ENCODE measurements around the gene NRG3.
"Not testable (repeated sequence)": the region's sequence is repeated elsewhere in the genome, so short reads cannot be mapped to it uniquely, and the experiment has no call there.

NRG3 gene

DNA sequence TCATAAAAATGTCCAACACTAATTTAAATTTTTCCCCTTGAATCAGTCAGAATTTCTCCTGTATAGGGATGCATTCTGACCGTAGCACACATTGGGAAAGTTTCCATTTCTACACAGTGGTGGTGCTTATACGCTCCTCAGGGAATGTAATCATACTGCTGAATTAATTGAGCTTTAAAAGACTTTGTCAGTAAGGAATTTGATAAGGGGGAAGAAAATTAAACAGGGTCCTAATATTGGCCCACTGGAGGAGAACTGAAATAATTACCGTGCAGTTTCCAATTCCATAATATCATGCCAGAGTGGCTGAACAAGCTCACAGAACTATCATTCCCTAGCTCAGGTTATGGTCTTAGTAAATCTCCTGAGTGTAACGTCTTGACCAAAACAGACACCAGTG lies 1041.9 kb downstream of the NRG3 start:
- DNase-seq (ENCODE audit: low read depth): no peak

DNA sequence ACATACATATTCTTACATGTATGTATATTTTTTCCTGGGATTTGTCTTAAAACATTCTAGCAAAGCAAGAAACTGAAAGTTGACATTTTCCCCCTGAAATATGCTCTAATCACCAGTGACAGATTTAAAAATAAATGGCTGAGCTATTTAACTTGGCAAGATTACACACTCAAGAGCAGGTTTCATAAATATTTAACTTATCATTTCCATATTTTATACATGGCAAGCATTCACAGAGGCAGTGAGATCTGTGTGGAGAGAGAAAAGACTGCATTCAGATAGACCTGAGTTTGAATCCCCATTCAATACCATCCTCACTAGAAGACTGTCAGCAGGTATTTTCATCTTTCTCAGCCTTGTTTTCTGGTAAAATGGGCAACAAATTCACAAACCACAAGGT lies 1043.0 kb downstream of the NRG3 start:
- no peak for DNase-seq (ENCODE audit: low read depth)

DNA sequence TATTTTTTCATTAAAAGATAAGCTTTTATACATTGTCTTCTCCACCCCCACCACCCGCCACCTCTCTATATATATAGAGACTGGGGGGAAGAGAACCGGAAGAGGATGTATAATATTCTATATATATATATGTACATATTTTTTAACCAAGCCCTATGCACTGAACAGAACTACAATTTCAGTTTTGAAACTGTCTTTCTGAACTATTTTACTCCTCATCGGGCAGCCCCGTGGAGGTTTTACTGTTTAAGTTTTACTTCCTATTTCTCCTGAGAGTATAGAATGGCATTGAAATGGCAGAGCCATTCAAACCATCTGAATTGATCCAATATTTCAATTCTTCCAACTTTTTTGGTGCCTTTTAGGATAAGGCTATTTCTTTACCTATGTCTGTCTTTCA lies 1047.1 kb downstream of the NRG3 start:
- no peak for DNase-seq (ENCODE audit: low read depth)

DNA sequence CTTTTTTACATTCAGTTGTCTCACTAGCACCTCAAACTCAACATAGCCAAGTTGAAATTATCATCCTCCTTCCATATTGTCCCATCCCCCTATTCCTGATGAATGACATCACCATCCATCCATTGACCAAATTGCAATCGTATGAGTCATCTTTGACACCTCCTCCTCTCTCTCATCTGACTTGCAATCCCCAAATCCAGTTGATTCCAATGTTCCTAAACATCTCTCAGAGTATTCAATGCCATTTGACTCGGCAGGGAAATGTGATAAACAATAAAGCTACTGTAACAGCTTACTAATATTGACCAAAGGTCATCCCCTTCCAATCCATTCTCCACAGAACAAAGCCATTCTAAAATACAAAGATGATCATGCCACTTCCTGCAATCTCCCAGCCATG lies 1047.8 kb downstream of the NRG3 start:
- no peak for DNase-seq (ENCODE audit: low read depth)

DNA sequence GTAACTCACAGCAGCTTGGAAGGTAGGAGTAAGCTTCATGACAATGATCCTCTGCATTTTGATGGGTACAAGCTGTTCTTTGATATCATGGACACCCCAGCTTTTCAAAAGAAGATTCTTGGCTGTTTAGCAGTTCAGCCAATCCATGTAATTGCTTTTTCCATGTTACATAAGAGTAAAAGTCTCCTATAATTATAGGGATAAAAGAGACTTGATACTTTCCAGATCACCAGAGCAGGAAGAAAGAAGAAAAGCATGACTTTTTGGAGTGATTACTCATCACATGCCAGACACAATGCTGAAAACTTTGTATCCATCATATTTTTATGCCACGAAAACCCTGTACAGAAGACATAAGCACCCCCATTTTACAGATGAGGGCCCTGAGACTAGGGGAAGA lies 1049.7 kb downstream of the NRG3 start:
- DNase-seq (ENCODE audit: low read depth): no peak

DNA sequence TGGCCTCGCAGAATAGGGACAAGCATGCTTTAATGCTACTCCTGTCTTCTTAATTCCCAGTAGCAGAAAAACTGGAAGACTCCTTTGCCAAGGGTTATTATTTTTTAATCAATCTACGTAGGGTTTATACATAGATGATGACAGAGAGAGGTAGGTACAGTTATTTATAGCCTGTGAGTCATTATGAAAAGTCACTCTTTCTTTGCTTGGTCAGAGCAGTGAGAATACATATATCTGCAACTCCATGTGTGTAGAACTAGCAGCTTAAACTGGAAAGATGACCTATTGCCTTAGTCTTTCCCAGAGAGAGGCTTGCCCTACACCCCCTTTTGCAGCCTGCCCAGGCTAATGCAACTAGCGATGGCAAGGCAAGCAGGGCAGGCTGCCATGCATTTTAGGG lies 1050.6 kb downstream of the NRG3 start:
- DNase-seq (ENCODE audit: low read depth): no peak

DNA sequence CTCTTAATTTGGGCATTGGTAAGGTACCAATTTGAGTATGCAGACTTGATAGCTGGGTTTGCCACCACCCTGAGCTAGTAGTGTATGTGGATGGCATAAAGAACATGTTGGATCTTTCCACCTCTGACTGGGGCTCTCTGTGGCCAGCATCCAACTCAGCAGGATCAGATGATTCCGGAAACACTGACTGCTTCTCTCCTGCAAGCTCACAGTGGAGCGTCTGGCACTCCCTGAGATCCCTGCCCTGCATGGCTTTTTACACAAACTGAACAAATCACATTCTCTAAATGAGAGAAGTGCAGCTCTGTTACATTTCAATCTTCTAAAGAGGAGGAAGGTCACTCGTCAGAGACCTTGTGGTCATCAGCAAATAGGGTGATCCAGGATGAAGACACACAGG lies 1057.5 kb downstream of the NRG3 start:
- DNase-seq (ENCODE audit: low read depth): no peak

DNA sequence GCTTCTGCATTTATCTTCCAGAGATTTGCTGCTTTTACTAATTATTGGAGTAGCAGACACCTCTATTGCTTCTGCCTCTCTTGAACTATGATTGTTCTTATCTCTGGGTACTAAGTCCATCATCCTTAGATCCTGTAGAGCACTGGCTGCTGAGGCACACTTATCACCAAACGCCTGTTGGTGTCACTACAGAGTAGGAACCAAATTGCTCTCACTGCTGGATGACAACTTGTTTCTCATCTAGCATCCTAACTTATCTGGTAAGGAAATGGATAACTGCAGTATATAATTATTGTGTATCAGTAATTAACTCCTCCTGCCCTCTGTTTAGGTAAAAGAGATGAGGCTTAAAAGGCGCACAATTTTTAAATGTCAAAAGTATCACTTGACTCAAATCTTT lies 1059.4 kb downstream of the NRG3 start:
- DNase-seq (ENCODE audit: low read depth): no peak

DNA sequence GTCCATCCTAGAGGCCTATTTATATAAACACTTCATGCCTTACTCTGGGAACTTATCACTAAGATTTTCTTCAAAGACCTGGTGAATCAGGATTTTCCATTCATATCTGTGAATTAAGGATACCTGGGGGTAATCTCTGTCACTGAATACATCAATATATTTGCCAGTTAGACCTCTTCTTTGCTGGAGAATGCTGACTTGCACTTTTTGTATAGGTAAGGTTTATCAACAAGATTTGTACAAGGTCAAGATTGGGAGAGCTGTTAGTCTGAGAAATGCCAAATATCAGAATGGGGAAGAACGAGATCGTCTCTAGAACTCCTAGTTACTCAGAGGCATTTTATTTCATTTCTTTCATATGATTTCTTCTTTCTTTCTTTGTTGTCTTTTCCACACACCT lies 1060.0 kb downstream of the NRG3 start:
- DNase-seq (ENCODE audit: low read depth): no peak

DNA sequence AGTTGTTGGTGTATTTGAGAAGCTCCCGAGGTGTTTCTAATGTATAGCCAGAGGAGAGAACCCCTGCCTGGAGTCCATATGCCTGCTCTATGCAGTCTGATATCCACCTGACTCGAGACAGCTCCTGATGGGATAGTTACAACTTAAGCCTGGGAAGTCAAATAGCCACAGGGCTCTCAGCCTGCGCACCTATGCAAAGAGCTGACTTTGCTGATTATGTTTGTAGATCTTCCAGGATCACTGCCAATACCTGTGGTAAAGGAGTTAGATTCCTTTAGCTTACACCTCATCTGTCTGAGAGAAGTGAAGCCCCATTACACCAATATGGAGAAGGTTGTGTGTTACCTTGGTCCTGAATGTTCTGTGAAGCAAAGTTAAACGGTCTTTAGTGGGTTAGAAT lies 1063.3 kb downstream of the NRG3 start:
- DNase-seq (ENCODE audit: low read depth): no peak

DNA sequence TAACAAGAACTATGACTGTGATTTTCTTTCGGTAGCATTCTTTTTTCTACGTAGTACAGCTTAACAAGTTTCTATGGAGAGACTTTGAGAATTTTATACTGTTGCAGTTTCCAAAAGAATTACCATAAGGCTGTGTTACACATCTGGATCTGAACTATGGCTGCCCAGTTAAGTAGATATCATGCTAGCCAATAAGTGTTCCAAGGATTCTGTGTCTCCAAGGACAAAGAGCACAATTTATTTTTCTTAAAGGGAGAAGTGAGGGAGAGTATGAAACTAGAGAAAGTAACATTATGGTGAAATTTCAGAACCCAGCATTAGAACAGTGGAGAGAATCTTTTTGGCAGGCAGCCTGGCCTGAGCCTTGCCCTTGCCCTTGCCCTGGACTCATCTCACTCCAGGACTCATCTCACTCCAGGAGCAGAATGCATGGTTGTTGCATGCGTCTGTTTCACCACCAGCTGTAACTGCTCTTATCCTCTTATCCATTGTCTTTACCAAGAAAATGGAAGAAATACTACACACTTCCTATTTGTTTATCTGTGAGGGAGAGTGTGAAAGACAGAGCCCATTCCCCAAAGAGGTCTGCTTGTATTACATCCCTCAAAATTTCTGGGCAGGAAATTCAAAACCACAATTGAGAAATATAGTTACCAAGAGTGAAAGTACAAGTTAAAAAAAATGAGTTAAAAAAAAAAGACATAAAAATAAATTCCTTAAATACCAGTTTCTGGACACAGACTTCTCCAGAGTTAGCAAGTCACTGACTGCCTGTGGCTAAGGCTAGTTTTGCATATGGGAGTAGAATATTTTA lies 1067.5 kb downstream of the NRG3 start:
- no peak for DNase-seq (ENCODE audit: low read depth)

DNA sequence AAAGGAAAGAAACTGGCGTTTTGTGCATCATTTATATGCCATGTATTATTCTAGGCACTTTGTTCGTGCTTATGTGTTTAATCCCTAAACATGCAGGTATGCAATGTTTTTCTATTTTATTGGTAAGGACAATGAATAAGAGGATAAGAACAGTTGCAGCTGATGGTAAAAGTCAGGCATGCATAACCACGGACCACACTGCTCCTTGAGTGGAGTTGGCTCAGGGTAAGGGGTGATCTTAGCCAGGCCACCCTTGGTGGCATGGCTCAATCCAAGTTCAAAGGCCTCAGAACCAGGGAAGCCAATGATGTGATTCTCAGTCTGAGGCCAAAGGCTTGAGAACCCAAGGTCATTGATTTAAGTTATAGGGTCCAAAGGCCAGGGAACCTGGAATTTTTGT lies 1068.1 kb downstream of the NRG3 start:
- no peak for DNase-seq (ENCODE audit: low read depth)

DNA sequence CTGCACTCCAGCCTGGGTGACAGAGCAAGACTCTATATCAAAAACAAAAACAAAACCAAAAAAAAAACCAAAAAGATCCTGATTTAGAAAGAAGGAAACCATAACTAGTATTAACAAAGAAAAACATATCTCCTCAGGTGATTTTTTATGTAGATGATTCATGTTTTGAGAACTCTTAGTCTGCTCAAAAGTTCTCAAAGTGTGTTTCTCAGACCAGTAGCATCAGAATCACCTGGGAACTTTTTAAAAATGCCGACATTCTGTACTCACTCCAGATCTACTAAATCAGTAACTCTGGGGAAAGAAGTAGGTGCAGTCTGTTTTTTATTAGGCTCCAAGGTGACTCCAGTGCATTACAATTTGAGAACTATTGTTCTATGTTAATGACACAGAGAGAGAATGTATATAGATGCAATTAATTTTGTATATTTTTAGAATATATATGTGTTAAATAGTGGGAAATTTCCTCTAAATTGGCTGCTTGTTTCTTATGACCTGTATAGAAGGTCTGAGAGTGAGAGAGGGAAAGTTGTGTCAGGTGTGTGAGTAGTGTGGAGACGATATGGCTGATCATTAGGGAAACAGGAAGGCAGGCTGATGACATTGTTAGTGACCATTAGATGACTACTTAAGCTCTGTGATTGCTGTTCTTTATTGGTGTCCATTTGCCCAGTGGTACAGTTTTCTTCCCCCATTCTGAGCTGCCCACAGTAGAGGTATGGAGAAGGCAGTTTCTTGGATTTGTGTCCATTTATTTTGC lies 1075.0 kb downstream of the NRG3 start:
- no peak for DNase-seq (ENCODE audit: low read depth)

DNA sequence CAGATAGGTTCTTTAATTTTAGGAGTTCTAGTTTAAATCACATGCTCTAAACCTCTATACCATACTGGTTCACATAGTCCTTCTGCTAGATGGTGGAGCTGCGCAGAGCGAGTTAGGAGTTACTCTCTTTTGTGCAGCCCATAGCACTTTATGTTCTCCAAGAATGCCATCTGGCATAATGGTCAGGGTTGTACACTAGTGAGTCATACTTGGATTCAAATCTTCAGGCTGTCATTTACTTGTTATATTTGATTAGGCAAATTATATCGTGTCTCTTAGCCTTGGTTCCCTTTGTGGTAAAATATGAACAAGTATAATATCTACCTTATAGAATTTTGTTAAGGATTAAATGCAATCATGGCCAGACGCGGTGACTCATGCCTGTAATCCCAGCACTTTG lies 1078.3 kb downstream of the NRG3 start:
- DNase-seq (ENCODE audit: low read depth): no peak

DNA sequence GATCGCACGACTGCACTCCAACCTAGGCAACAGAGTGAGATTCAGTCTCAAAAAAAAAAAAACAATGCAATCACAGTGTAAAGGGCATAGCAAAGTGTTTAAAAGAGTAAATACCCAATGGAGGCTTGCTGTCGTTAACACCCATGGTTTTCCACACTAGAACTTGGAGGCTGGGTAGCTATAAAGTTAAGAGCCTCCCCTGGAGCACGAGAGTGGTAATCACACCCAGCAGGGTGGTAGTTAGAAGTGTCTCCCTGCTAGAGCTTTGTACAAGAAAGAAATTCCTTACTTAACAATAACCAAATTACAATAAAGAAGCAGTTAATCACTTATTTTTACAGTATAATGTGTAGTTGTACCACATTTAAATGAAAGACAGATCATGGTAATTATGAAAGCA lies 1078.9 kb downstream of the NRG3 start:
- DNase-seq (ENCODE audit: low read depth): no peak

DNA sequence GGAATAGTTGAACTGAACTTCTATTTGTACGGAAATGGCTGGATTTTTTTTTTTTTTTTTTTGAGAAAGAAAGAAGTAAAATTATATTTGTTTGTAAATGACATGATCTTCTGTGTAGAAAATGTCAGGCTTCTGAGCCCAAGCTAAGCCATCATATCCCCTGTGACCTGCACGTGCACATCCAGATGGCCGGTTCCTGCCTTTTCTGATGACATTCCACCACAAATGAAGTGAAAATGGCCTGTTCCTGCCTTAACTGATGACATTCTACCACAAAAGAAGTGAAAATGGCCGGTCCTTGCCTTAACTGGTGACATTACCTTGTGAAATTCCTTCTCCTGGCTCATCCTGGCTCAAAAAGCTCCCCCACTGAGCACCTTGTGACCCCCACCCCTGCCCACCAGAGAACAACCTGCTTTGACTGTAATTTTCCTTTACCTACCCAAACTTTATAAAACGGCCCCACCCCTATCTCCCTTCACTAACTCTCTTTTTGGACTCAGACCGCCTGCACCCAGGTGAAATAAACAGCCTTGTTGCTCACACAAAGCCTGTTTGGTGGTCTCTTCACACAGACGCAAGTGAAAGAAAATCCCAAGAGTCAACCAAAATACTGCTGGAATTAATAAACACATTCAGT lies 1085.5 kb downstream of the NRG3 start:
- not testable (repeated sequence) for DNase-seq (ENCODE audit: low read depth)

DNA sequence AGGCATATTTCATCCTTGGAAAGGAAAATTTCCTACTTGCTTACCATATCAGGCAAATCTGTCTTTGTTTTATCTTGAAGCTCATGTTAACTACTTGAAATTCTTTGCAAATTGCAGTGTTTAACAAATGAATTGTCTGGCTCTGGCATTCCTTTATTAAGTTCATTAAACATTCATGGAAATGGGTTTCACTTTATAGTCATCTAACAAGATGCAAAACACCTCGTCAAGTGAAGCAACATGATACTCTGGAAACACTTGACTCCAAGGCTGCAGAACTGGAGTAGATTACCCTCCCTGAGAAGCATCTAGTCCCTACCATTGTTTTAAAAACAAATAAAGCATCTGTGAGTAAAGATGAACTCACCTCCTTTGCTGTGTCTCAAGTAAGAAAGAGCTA lies 1086.9 kb downstream of the NRG3 start:
- DNase-seq (ENCODE audit: low read depth): no peak

DNA sequence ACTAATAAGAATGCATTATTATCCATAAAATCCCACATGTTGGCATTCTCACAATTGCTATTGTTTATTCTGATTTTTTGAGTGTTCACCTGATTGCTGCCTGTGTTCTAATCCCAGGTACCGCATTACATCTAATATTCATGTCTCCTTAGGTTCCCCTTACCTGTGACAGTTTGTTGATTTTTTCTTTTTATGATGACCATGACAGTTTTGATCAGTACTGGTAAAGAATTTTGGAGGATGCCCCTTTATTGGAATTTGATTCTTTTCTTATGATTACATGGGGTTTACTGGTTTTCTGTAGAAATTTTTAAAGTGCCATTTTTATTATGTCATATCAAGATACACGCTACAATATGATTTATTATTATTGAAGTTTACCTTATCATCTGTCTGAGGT lies 1091.1 kb downstream of the NRG3 start:
- no peak for DNase-seq (ENCODE audit: low read depth)

DNA sequence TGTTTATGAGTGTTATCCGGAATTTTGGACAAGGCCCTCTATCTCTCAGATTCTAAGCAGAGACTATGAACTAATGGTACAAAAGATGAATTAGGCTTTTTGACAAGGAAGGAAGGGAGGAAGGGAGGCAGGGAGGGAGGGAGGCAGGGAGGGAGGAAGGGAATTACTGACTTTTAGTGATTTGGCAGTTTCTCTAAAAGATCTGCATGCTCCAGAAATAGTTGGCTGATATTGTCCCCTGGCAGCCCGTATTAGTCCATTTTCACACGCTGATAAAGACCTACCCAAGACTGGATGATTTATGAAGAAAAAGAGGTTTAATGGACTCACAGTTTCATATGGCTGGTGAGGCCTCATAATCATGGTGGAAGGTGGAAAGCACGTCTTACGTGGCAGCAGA lies 1093.5 kb downstream of the NRG3 start:
- no peak for DNase-seq (ENCODE audit: low read depth)

DNA sequence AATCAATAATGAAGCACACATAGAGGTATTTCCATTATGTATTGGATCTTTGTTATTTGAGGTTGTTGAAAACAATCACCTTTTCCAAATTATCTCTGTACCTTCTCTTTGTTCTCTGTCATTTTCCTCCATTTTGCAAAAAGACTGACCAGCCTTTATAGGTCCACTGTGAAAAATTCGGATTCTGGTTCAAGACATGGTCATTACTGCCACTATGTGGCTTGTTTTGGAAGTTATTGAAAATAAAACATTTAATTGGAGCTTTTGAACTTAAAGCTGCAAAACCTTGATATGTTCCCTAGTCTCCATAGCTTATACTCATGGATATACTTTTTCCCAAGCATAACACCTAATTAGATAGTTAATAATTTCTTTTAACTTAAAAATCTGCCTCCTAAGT lies 1094.4 kb downstream of the NRG3 start:
- no peak for DNase-seq (ENCODE audit: low read depth)

DNA sequence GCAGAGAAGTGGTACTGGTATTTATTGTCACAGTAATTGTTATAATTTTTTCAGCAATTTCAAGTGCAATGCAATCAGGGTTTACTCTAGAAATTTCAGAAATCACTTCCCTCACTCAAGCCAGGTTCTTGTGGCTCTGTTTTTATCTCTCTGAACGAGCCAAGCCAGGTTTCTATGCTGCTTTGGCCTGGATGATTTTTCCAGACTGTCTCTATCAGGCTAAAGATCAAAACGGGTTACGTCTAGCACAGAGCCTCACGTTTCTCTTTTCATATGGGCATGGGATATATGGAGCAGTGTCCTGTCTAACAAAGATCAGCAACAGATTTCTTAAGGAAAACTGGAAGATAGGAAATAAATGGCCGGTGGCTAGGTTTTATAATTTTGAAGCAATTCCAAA lies 1105.3 kb downstream of the NRG3 start:
- DNase-seq (ENCODE audit: low read depth): no peak

DNA sequence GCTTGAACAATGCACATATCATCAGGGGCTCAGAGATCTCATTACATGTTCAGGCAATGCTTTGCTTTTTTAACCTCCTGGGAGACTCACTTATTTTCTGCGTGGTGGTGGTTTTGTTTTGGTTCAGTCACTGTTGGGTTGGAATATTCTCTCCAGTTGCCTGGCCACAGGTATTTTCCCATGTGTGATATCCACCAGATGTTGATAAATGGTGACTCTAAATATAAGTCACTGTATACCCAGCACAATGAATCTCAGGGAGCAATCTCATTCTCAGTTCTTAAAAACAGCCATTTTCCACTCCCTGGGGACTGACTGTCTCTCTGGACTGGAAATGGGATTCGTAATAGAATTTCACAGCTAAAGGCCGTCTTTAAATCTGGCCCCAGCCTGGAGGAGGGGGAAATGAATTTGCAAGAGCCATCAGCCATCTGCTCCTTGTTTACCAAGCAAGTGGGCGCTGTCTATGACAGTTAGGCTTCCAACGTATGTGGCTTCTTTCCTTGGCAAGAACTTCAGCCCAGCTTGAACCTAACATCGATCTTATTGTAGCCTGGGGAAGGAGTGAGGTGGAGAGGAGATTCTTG lies 1106.2 kb downstream of the NRG3 start:
- no peak for DNase-seq (ENCODE audit: low read depth)

DNA sequence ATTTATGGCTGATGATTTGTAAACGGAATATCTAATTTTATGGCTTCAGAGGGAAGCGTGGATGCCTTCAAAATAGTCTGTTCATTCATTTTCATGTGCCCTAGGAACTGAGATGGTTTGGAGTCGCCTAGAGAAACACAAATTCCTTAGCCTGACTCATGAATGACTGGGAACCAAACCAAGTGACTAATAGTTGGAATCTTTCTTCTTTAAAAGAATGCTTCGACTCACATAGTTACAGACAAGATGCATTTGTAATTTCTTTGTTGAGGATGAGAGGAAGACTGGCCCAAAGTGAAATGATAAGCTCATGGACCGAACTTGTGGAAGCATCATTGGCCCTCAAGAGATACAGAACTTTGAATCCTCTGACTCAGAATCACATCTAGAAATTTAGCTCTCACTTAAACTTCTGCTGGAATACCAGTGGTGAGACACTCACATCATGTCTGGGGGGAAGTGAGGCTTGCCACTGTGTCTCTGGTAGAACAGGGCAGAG lies 1107.2 kb downstream of the NRG3 start:
- DNase-seq (ENCODE audit: low read depth): no peak
